ENCODE results near the gene HS3ST3A1. TPM values are rescaled to one million over a fixed set of nuclear protein-coding genes. Genes with fewer than 3 reads are reported as not detected.

Gene HS3ST3A1
- 4.5 and 6.3 TPM in 2 replicates for total RNA-seq

DNA sequence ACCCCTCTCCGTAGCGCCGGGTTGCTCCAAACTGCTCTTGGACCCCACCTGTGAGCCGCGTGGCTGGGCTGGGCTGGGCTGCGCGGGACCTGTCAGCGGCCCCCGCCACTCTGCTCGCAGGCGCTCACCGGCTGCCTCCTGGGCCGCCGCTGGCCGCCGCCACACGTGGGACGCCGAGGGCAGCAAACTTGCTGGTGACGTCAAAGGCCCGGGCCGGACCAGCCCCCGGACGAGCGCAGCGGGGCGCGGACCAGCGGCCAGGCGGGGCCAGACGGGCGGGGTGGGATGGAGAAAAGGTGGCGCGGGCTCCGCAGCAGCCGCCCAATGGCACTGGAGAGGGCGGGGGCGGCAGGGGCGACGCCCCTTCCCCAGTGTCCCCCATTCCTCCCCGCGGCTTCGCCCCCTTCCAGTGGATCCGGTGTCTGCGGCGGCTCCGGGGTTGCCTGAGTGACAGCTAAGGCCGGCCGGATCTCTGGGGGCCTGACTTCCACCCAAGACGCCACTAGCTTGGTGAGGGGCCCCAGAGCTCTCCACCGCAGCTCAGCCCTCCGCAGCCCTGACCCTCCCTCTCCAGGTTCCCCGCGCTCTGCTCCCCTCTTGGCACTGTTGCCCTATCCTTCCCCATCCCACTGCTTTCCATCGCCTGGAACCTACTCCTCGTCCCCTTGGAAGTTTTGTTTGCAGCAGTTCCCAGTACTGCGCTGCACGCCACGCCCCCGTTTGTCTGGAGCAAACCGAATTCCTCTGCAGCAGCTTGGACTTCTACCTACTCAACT, at the start of gene HS3ST3A1:
TSS of gene HS3ST3A1 (minus strand) at position 154 of the 776 bp plus-strand sequence. CDS start 800 bp downstream, outside the sequence.
- intact Hi-C loops (cut with micrococcal nuclease) = no loop called here

DNA sequence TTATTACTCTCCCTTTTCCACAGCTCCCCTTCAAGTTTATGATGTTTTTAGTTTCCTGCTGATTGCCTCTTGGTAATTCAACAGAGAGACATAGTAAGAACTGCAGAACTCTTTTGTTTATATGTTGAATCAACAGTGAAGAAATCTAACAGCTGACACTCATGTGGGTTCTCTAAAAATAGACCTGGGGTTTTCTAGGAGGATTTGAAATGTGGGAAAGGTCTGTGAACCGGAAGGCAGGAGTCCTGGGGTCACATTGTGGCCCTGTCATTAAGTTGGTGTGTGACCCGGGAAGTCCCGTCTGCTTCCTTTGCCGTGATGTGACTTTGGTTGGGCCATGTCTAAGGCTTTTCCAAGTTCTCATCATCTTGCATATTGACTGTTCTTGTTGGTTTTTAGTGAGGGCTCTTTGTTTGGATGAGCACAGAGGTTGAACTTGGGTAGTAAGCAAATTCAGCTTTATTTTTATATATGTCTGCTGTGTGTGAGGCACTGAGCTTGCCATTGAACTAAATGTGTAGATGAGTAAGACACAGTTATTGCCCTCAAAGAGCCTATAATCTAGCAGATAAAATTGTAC, 48.5 kb upstream of the HS3ST3A1 start:
- intact Hi-C loops (cut with micrococcal nuclease) = no loop called here

DNA sequence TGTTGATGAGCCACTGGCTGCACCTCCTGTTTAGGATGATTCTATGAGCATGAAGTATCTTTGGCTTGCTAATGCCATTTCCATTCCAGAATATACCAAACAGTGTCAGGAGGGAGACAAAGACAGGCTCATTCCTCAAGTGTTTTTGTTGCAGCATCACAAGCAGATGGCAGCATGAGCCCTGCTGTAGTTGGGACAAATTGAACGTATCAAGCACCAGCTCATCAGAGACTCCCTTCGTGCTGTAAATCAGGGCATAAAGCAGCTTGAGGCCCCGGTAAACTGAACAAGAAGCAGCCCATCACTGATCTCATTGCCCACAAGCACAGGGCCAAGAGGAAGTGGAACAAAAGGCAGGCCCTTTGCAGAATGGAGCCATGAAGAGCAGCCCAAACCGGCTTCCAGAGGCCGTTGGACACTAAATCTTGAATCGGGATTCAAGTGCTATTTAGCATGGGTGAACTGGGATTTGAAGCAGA, 45.9 kb upstream of the HS3ST3A1 start:
- intact Hi-C loops (cut with micrococcal nuclease) = no loop called here

DNA sequence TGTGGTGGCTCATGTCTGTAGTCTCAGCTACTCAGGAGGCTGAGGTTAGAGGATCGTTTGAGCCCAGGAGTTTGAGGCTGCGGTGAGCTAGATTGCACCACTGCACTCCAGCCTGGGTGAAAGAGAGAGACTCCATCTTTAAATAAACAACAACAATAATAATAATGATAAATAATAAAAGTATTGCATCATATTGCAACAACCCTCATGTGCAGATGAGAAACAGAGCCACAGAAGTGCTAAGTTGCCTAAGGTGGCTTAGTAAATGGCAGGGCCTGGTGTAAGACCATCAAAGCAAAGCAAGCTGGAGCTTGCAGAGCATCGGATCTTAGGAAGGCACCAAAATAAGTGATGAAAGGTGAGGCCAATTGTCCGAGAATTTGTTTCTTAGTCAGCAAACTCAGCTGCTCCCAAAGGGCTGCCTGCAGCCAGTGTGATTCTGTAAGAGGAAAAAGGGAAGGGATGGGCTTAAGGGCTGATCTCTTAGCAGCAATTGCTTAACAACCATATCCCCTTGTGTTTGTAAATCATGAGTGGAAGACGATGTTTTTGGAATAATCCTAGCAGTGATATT, 45.3 kb upstream of the HS3ST3A1 start:
- intact Hi-C loops (cut with micrococcal nuclease) = no loop called here

DNA sequence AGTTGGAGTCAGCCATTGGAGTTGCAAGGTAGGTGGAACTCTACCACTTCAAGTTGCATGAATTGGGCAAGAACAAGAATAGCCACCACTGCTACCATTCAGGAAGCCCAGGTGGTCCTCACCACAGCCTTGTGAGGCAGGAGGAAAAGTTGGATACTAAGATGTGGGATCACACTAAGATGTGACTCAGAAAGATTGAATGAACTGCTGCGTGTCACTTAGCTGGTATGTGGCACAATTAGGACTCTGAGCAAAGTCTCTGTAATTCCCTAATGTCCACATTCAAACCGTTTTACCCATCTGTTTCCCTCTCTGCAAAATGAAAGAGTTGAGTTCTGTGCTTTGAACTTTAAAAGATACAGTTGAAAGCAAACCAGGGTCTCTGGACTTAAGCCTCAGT, 44.7 kb upstream of the HS3ST3A1 start:
- intact Hi-C loops (cut with micrococcal nuclease) = no loop called here

DNA sequence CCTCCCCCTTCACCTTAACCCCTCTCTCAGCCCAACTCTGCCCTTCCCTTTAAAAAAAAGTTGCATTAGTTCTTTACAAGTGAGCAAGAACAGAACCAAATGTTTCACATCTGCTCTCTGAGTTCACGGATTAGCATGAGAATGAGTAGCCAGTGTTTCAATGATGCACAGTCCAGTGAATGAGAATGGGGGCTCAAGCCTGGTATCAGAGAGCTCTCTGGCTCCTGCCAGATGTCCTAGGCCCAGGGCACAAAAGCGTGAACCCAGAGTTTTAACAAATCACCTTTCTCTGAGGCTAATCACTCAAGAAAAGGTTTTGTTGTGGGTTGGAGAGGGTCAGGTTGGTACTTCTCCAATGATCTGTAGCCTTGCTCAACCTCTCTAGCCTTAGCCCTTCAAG, 41.5 kb upstream of the HS3ST3A1 start:
- intact Hi-C loops (cut with micrococcal nuclease) = no loop called here

DNA sequence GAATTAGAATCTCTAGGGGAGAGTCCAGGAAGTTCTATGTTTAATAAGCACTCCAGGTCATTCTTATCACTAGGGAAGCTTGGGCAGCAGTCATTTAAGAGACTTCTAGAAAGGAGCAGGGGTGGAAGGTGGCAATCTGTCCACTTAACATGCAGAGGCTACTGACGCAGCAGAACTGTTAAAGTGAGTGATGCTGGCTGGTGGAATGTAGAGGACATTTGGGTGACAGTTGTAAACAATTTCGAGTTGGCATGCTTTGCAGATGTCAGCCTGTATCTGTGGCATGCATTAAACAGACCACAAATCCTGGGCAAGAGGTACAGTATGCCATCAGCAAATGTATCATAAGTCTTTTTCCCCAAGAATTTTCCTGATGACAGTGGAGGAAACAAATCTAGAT, 40.5 kb upstream of the HS3ST3A1 start:
- intact Hi-C loops (cut with micrococcal nuclease) = no loop called here

DNA sequence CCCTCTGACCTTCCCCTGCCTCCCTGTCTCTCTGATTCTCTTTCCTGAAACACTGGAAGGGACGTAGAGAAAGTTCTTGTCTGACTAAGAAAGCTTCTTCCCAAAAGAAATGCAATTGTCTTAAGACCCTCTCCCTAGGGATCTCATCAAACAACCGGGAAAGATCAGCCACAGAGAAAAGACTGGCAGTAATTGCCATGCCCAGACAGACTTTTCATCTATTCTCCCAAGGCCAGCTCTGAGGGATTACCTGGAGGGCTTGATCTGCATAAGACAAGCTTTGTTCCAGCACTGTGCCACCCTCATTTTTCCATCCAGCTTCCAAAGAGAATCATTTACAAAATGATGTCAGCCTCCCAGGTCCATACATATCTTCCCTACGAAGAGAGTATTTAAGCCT, 38.8 kb upstream of the HS3ST3A1 start:
- intact Hi-C loops (cut with micrococcal nuclease) = no loop called here

DNA sequence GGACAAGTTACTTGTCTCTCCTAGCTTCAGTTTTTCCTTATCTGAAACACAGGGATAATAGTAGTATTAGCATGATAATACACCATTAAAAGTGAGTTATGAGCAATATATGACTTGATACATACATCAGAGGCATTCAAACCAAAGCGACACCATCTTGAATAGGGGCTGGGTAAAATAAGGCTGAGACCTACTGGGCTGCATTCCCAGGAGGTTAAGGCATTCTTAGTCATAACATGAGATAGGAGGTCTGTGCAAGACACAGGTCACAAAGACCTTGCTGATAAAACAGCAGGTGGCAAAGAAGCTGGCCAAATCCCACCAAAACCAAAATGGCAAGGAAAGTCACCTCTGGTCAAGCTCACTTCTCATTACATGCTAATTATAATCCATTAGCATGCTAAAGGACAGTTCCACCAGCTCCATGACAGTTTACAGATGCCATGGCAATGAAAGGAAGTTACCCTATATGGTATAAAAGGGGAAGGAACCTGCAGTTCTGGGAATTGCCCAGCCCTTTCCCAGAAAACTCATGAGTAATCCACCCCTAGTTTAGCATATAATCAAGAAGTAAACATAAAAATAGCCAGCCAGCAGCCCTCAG, 37.2 kb upstream of the HS3ST3A1 start:
- intact Hi-C loops (cut with micrococcal nuclease) = no loop called here

DNA sequence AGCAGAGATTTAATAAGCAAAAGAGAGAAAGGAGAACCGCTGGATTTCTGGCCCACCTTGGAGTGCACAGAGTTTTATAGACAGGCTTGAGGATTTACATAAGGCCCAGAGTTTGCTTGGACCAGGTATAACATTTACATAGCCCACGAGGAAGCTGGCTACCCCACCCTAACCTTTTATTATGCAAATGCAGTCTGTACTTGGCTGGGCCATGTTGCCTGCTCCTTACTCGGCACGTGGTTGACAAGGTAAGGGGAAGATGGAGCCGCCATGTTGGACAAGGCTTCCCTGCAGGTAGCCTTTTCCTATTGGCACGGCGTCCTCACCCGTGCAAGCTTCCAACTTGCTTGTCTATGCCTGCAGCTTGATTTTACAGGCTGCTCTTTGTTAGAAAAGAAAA, 35.2 kb upstream of the HS3ST3A1 start:
- intact Hi-C loops (cut with micrococcal nuclease) = no loop called here

DNA sequence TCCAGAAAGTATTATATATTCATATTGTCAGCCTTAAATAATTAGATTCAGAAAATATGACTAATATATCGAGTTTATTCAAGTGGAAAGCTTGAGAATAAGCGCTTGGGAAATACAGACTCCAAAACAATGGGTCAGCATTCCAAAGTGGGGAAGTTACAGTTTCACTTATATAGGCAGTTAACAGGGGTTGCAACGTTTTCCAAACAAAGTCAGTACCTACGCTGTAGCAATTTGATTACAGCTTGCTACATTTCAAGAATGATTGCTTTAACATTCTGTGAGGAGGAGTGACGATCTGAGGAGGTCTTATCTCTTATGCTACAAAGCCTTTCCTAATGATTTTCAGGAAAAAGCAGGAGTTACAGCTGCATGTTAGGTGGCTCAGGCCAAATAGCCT, 34.2 kb upstream of the HS3ST3A1 start:
- intact Hi-C loops (cut with micrococcal nuclease) = no loop called here

DNA sequence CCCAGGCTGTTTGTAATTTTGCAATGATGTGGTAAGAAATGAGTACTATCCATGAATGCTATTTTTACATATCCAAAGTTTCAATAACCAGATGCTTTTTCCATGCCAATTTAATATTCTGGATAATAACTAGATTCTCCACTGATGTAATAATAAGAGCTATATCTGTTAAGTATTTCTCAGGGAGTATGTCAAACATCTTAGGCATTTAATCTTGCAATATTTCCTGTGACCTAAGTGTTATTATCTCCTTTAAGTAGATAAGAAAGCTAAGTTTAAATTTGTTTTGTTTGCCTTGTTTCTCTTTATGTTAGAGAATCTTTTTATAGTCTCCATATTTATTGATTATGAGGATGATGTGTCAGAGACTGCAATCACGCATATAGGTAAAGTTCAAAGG, 32.3 kb upstream of the HS3ST3A1 start:
- intact Hi-C loops (cut with micrococcal nuclease) = no loop called here

DNA sequence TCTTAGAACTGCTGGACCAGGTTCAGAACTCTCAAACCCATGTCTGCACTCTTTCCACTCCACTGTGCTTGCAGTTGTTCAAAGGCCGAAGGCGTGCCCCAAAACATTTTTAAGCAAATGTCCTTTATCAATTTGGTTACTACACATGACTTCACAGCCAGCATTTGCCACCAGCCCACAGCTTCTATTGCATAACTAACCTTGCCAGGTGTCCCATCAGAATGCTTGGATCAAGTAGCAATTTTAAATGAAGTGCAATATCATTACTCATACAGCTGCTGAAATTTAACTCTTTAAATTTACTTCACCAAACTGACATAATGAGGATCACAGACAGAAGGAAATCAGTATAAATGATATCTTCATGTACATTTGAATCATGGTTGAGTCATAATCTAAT, 29.8 kb upstream of the HS3ST3A1 start:
- intact Hi-C loops (cut with micrococcal nuclease) = no loop called here

DNA sequence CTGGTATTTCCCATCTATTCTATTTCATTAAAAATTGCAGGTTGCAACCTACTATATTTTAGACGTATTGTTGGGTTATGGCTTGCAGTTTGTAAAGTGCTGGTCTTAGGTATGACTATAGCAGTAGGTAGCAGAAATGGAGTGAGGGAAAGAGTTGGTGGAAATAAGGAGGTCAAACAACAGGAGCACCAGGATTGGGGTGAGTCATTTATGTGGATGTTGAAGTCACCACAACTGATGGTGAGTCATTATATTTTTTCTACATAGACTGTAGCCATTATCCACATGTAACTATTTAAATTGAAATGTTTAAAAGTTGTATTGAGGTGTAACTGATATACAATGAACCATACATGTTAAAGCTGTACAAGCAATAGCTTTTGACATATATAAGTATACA, 25.0 kb upstream of the HS3ST3A1 start:
- intact Hi-C loops (cut with micrococcal nuclease) = no loop called here

DNA sequence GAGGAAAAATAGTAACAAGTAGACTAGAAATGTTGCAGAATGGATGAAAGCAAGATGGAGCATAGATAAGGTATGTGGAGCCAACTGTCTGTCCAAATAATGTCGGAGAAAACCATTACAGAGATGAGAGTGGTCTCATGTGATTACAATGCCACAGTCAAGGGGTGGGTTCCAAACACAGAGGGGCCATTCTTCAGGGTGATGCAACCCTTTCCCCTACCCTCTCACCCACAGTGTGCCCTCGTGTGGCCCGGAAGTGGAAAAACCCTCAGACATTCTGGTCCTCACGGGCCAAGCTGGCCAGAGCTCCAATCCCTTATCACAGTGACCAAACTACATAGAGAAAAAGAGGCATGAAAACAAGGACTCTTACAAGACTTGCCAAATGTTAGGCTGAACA, 17.7 kb upstream of the HS3ST3A1 start:
- intact Hi-C loops (cut with micrococcal nuclease) = no loop called here

DNA sequence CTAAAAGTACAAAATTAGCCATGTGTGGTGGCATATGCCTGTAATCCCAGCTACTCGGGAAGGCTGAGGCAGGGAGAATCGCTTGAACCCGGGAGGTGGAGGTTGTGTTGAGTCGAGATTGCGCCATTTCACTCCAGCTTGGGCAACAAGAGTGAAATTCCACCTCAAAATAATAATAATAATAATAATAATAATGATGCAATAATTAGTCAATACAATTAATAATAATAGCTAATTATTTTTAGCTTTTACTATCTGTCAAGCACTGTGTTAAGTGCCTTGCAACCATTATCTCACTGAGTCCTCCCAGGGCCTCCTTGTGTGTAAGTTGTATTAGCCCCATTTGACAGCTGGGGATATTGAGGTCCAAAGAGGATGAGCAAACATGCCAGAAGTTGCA, 14.3 kb upstream of the HS3ST3A1 start:
- intact Hi-C loops (cut with micrococcal nuclease) = no loop called here

DNA sequence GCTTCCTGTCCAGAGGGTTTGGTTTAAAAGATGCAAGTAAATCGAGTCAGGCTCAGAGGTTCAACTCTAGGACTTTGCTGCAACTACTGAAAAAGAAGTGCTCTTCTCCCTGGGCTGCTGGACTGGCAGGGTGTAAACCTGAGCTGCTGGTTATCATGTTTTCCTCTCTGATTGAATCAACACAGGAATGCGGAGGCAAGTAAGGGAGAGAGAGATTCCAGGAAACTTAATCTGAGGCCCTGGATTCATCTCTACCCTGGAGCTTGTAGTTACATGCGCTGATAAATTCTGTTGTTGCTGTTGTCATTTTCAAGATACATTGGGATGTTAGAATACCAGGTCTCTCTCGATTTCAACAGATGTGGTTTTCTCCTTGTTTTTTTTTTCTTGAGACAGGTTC, 8.2 kb upstream of the HS3ST3A1 start:
- intact Hi-C loops (cut with micrococcal nuclease) = no loop called here

DNA sequence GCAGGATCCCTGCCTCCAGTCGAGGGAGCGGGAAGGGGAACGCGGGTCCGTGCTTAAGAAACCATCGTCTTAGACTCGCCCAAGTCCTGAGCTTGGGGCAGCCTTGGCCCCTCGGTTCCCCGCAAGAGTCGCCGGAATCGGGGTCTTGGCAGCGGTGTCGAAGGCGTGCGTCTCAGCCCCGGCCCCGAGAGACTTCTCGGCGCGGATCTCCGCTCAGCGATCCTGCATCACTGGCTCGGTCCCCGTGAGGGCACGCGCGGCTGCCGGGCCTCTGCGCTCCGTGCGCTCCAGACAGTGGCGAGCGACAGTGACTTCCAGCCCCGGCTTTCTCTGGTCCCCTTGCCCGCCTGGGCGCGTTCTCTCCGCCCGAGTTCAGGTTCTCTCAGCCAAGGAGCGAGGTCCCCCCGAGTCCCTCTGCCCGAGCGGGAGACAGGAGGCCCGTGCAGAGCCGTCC, 380 bp downstream of the HS3ST3A1 start:
- intact Hi-C loops (cut with micrococcal nuclease) = no loop called here

DNA sequence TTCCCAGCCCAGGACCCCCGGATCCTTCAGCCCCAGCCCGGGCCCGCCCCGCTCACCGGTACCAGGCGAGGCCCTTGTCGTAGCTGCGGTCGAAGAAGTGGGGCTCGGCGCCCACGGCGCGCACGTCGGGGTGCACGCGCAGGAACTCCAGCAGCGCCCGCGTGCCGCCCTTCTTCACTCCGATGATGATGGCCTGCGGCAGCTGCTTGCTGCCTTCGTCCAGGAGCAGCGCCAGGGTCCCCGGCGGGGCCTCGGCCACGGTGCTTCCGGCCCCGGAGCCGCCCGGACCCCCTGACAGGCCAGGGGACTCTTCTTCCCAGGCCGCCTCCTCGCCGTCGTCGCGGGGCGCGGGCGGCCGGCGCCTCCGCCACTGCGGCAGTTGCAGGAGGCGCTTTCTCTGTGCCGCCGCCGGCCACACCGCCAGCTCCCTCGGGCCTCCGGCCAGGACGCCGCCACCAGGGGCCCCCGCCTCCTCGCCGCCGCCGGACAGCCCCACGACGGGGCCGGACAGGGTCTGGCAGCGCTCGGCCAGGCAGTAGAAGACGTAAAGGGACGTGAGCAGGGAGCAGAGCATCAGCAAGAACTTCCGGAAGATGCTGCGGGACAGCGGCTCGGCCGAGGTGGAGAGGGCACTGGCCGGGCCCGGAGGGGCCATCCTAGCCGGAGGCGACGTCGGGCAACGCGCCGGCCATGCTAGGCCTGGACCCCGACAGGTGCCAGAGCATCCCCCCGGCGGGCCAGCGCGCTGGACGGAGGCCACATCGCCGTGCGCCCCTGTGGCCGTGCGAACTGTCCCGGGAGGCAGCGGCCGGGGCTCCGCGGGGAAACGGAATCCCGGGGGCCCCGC, 1.0 kb downstream of the HS3ST3A1 start:
- intact Hi-C loops (cut with micrococcal nuclease) = no loop called here

DNA sequence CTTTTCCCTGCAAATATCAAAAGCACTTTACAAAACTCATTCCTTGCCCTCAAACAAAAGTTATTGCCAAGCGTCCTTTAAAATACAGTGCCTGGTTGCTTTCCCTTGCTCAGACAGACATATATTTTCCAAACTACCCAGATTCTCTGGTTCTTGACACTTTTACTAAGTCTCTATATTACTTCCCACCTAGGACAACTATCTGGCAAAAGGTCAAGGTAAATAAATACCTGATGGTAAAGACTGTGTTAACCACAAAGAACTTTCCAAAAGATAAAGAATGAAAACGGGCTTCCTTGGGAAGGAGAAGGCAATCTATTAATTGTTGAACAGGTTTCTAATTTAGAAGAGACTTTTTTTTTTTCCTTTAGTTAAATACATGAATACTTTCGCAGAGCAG, 1.9 kb downstream of the HS3ST3A1 start:
- intact Hi-C loops (cut with micrococcal nuclease) = loop anchor here (5.0 to 10.0 kb wide), 3 partner anchors 263 to 1215 kb away; no protein-coding TSS in a partner anchor

DNA sequence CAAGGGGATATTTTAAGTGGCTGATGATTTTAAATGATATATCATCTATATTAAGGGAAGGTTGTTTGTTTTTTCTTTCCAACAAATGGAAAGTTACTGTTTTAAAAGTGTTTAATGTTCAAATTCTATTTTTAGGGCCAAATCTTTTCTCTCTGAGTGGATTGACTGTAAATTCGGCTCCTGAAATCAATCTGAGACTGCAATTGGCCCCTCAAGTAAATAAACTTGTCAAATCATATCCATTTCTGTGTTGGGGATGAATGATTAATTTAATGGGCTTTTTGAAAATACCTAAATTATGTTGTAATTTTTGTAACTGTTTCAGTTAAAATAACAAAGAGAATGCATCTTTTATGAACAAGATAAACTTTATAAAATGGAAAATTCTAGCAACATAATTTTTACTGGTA, 2.6 kb downstream of the HS3ST3A1 start:
- intact Hi-C loops (cut with micrococcal nuclease) = loop anchor here (5.0 to 10.0 kb wide), 3 partner anchors 262 to 1216 kb away; no protein-coding TSS in a partner anchor
